Mesendoderm (in vitro differentiated cells): ENCODE data around the gene CMTM7.
"Not testable (repeated sequence)": the region's sequence is repeated elsewhere in the genome, so short reads cannot be mapped to it uniquely, and the experiment has no call there.

Experiments
- DNase-seq: peaks from one replicate; pipeline ENCODE4 v3.0.0; 2013
- H2AK5ac ChIP-seq: 2 replicates; pipeline ENCODE4 v1.6.1; 2013; ENCODE audit warnings: low read length, inconsistent platforms
- H2BK120ac ChIP-seq: 2 replicates; pipeline ENCODE4 v1.6.1; 2013; ENCODE audit warnings: low read depth, mild to moderate bottlenecking, low read length, moderate library complexity, mixed read lengths
- H2BK15ac ChIP-seq: replicated peaks from 2 replicates; pipeline ENCODE4 v1.6.1; 2013; ENCODE audit warnings: low read depth, mild to moderate bottlenecking, moderate library complexity
- H2BK5ac ChIP-seq: 2 replicates; pipeline ENCODE4 v1.6.1; 2013; ENCODE audit warnings: low read length, inconsistent platforms
- H3K18ac ChIP-seq: 2 replicates; pipeline ENCODE4 v1.6.1; 2013; ENCODE audit warnings: mild to moderate bottlenecking, low read length, mixed read lengths
- H3K23ac ChIP-seq: one replicate; pipeline ENCODE4 v1.6.1; 2013; ENCODE audit warnings: low read length
- H3K27ac ChIP-seq: 2 replicates; pipeline ENCODE4 v1.5.1; 2013; ENCODE audit warnings: low read depth, mild to moderate bottlenecking, inconsistent platforms, low read length, moderate library complexity
- H3K27me3 ChIP-seq: 2 replicates; pipeline ENCODE4 v1.6.1; 2013; ENCODE audit warnings: low read length, control low read depth, mild to moderate bottlenecking, inconsistent platforms; ENCODE audit not compliant: insufficient read depth, poor library complexity
- H3K36me3 ChIP-seq: 2 replicates; pipeline ENCODE4 v1.6.1; 2013; ENCODE audit warnings: low read length, inconsistent platforms; ENCODE audit not compliant: control insufficient read depth, insufficient read depth
- H3K4ac ChIP-seq: one replicate; pipeline ENCODE4 v1.6.1; 2013; ENCODE audit warnings: low read depth, mild to moderate bottlenecking, low read length, moderate library complexity
- H3K4me1 ChIP-seq: 2 replicates; pipeline ENCODE4 v1.6.1; 2013; ENCODE audit warnings: low read depth, low read length, inconsistent platforms; ENCODE audit not compliant: control insufficient read depth
- H3K4me2 ChIP-seq: 2 replicates; pipeline ENCODE4 v1.6.1; 2013; ENCODE audit warnings: low read length
- H3K4me3 ChIP-seq: 2 replicates; pipeline ENCODE4 v1.5.1; 2013; ENCODE audit warnings: mild to moderate bottlenecking, low read length
- H3K56ac ChIP-seq: one replicate; pipeline ENCODE4 v1.6.1; 2013; ENCODE audit warnings: low read length
- H3K79me1 ChIP-seq: 2 replicates; pipeline ENCODE4 v1.6.1; 2013; ENCODE audit warnings: low read length, inconsistent platforms
- H3K79me2 ChIP-seq: 2 replicates; pipeline ENCODE4 v1.6.1; 2013; ENCODE audit warnings: mild to moderate bottlenecking, low read length; ENCODE audit not compliant: control insufficient read depth, insufficient read depth
- H3K9ac ChIP-seq: 2 replicates; pipeline ENCODE4 v1.6.1; 2013; ENCODE audit warnings: low read length, inconsistent platforms
- H4K5ac ChIP-seq: one replicate; pipeline ENCODE4 v1.6.1; 2013; ENCODE audit warnings: low read length
- H4K8ac ChIP-seq: one replicate; pipeline ENCODE4 v1.6.1; 2013; ENCODE audit warnings: low read depth, mild to moderate bottlenecking, control low read depth, low read length, moderate library complexity
- WGBS: extraction: QIAGEN DNeasy Blood & Tissue Kit; methylation state at CpG from one replicate; pipeline ENCODE4 v1.1.7; 2013; ENCODE audit warnings: low lambda C conversion rate, missing lambda C conversion rate; ENCODE audit not compliant: insufficient coverage; ENCODE audit errors: extremely low coverage; 5-methylcytosine and 5-hydroxymethylcytosine counted together

CMTM7 gene

DNA sequence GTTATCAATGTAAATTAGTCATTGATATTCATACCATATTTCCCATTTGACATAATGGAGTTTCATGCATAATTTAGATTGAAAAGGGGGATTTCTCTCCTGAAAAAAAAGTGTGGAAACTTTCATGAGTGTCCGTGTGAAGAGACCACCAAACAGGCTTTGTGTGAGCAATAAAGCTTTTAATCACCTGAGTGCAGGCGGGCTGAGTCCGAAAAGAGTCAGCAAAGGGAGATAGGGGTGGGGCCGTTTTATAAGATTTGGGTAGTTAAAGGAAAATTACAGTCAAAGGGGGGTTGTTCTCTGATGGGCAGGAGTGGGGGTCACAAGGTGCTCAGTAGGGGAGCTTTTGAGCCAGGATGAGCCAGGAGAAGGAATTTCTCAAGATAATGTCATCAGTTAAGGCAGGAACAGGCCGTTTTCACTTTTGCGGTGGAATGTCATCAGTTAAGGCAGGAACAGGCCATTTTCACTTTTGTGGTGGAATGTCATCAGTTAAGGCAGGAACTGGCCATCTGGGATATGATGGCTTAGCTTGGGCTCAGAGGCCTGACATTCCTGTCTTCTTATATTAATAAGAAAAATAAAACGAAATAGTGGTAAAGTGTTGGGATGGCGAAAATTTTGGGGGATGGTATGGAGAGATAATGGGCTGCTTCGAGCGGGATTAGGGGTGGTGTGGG is 69.3 kb downstream of the CMTM7 start:
- H3K4me3 ChIP-seq, H3K79me2 ChIP-seq, H3K9ac ChIP-seq, H4K8ac ChIP-seq, H3K27me3 ChIP-seq, H2BK15ac ChIP-seq, H2BK120ac ChIP-seq, H3K79me1 ChIP-seq, H3K36me3 ChIP-seq, H2AK5ac ChIP-seq, H4K5ac ChIP-seq, H3K23ac ChIP-seq, H3K4me2 ChIP-seq, H3K4ac ChIP-seq, H2BK5ac ChIP-seq, H3K18ac ChIP-seq, H3K4me1 ChIP-seq: not testable (repeated sequence)
- no CpG with 5 or more reads among the region's 10 CpGs for WGBS
- Histone ChIP-seq H3K56ac (peak overlapping the region; percentile 34), H3K27ac (peak overlapping the region; percentile 76)
- peak; percentile 95 for DNase-seq

DNA sequence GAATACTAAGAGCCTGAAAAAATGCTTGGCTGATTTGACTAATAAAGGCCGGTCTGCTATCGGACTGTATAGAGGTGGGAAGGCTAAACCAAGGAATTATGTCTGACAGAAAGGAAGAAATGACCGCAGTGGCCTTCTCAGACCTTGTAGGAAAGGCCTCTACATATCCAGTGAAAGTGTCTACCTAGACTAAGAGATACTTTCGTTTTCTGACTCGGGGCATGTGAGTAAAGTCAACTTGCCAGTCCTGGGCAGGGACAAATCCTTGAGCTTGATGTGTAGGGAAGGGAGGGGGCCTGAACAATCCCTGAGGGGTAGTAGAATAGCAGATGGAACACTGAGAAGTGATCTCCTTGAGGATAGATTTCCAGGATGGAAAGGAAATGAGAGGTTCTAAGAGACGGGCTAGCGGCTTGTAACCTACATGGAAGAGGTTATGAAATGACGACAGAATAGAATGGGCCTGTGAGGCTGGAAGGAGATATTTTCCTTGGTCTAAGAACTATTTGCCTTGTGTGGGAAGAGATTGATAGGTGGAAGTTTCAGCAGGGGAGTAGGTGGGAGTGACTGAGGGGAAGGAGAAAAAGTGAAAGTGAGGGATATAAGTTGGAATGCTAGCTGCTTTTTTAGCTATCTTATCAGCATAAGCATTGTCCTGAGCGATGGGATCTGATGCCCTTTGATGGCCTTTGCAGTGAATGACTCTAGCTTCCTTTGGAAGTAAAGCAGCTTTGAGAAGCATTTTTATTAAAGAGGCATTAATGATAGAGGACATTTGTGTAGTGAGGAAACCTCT is 70.7 kb downstream of the CMTM7 start:
- not testable (repeated sequence) for H4K8ac ChIP-seq, H2AK5ac ChIP-seq, H3K27ac ChIP-seq, H3K4me2 ChIP-seq, H3K79me1 ChIP-seq, H2BK120ac ChIP-seq, H3K27me3 ChIP-seq, H3K9ac ChIP-seq, H3K23ac ChIP-seq, DNase-seq, H3K4me3 ChIP-seq, H3K18ac ChIP-seq, H3K56ac ChIP-seq, H3K4me1 ChIP-seq, H3K79me2 ChIP-seq, H2BK15ac ChIP-seq, H2BK5ac ChIP-seq, H3K36me3 ChIP-seq, H4K5ac ChIP-seq
- peak overlapping the region; percentile 48 for H3K4ac ChIP-seq
- no CpG with 5 or more reads among the region's 9 CpGs for WGBS

DNA sequence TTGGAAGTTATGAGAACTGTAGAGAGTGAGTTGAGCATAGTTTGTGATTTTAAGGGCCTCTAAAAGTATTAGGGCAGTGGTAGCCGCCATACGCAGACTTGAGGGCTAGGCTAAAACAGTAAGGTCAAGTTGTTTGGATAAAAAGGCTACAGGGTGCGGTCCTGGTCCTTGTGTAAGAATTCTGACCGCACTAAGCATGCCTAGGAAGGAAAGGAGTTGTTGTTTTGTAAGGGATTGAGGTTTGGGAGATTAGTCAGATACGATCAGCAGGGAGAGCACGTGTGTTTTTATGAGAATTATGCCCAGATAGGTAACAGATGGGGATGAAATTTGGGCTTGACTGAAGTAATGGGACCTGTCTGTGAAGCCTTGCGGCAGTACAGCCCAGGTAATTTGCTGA is 71.8 kb downstream of the CMTM7 start:
- H3K4me2 ChIP-seq, H3K36me3 ChIP-seq, H2BK5ac ChIP-seq, H3K79me2 ChIP-seq, DNase-seq, H3K79me1 ChIP-seq, H2BK15ac ChIP-seq, H3K27me3 ChIP-seq, H3K18ac ChIP-seq, H2BK120ac ChIP-seq, H3K27ac ChIP-seq, H3K4ac ChIP-seq, H3K4me1 ChIP-seq, H2AK5ac ChIP-seq, H3K56ac ChIP-seq, H4K8ac ChIP-seq, H4K5ac ChIP-seq, H3K23ac ChIP-seq, H3K9ac ChIP-seq, H3K4me3 ChIP-seq: not testable (repeated sequence)
- WGBS: no CpG with 5 or more reads among the region's 7 CpGs

DNA sequence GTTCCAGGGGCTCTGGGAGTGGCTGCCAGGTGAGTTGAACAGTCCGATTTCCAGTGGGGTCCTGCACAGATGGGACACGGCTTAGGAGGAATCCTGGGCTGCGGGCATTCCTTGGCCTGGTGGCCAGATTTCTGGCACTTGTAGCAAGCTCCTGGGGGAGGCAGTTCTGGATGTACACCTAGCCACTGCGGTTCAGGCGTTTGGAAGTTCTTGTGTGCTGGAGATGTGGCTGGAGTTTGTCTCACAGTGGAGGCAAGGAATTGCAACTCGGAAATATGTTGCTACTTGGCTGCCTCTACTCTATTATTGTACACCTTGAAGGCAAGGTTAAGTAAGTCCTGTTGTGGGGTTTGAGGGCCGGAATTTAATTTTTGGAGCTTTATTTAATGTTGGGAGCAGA is 73.1 kb downstream of the CMTM7 start:
- not testable (repeated sequence) for H3K79me1 ChIP-seq, H4K8ac ChIP-seq, H3K27ac ChIP-seq, H3K4me1 ChIP-seq, H3K79me2 ChIP-seq, H4K5ac ChIP-seq, H3K23ac ChIP-seq, H2BK5ac ChIP-seq, DNase-seq, H3K27me3 ChIP-seq, H3K18ac ChIP-seq, H3K56ac ChIP-seq, H3K9ac ChIP-seq, H3K4me2 ChIP-seq, H3K36me3 ChIP-seq, H2BK120ac ChIP-seq, H2AK5ac ChIP-seq, H3K4me3 ChIP-seq, H3K4ac ChIP-seq, H2BK15ac ChIP-seq
- no CpG with 5 or more reads among the region's 7 CpGs for WGBS

DNA sequence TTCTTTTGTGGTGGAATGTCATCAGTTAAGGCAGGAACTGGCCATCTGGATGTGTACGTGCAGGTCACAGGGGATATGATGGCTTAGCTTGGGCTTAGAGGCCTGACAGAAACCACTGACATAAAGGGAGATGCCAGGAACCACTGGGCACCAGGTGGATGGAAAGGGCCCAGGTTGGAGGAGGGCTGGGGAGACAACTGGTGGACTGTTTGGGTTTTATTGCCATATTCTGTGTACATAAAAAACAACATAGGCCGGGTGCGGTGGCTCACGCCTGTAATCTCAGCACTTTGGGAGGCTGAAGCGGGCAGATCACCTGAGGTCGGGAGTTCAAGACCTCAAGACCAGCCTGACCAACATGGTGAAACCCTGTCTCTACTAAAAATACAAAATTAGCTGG is 75.2 kb downstream of the CMTM7 start:
- not testable (repeated sequence) for H3K27me3 ChIP-seq, H3K4me2 ChIP-seq, H3K79me1 ChIP-seq, H3K23ac ChIP-seq, H3K9ac ChIP-seq, H3K4me1 ChIP-seq, H3K56ac ChIP-seq, H4K8ac ChIP-seq, H2BK5ac ChIP-seq, H2AK5ac ChIP-seq, DNase-seq, H3K4ac ChIP-seq, H2BK15ac ChIP-seq, H3K79me2 ChIP-seq, H3K4me3 ChIP-seq, H4K5ac ChIP-seq, H3K36me3 ChIP-seq, H3K18ac ChIP-seq, H2BK120ac ChIP-seq
- H3K27ac ChIP-seq: peak overlapping the region; percentile 54
- no CpG with 5 or more reads among the region's 6 CpGs for WGBS
